A375 (cell line): ENCODE measurements around the gene KCNE2. TPM values are rescaled to one million over a fixed set of nuclear protein-coding genes. Genes with fewer than 3 reads are reported as not detected.

ENCODE experiments used
- total RNA-seq: library from RNA; depleted of rRNA; stranded (reverse); fragments of >200 nt; shearing (Covaris generic); gene quantifications from 2 replicates; pipeline ENCODE4 v1.2.3, GENCODE V29; 2014; rRNA removed

KCNE2 gene, protein sequence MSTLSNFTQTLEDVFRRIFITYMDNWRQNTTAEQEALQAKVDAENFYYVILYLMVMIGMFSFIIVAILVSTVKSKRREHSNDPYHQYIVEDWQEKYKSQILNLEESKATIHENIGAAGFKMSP
- not detected in 2 replicates for total RNA-seq

DNA sequence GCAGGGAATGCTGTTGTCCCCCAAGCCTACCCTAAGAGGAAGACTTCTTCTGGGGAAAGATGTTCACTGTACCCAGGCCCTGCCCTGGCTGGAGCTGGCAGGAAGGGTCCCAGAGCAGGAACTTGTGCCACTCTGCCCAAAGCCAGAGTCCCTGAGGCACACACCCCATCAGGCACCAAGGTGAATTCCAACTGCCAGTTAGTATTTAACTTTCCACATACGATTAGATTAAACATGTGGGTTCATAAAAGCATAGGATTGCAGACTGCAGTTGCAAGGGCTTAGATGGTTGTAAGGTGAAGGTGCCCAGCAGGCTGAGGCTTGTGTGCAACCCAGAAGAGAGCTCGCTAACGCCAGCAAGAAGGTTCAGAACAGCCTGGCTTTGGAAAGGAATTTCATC, at the start of gene KCNE2:
KCNE2 (plus strand) TSS at position 274 of the 400 bp plus-strand sequence. CDS start 6,473 bp downstream, outside the sequence.

DNA sequence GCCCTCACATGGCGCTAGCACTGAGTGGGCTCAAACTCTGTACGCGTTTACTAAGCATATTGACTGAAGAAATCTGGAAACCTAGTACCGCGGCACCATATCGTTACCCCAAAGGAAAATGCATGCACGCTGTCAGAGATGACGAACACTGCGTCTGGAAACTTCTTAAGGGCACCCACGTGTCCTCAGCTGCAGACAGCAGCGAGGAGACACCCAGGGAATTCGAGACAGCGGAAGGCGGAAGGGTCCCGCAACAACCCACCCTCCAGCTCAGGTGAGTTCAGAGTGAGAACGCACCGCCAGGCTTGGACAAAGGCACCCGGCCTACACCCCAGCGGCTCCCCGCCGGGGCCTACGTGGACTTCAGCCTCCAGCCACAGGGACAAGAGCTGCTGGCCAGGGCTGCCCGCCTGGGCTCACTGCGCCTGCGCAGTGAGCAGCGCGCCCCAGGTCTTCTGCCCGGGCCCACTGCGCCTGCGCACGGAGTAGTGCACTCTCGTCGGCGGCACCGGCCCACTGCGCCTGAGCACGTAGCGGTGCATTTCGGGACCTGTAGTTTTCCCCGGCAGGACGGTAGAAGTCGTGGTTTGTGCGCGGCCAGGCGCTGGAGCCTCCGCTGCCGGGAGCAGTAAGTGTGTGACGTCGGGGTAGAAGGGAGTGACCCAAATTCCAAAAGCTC, 11.3 kb downstream of the KCNE2 start, which contains the start of gene SMIM11:
SMIM11 (plus strand) TSS at position 568 of the 679 bp plus-strand sequence. CDS start 3,998 bp downstream, outside the sequence.

Other genes with a start within 250 kb of the KCNE2 start
- 2.8 and 21.0 TPM in 2 replicates for gene SMIM11, start 11.5 kb downstream of the KCNE2 start, total RNA-seq
- gene SMIM34, start 59.9 kb downstream of the KCNE2 start, total RNA-seq: not detected in 2 replicates
- 2.2 and 2.8 TPM in 2 replicates for gene KCNE1, start 148.2 kb downstream of the KCNE2 start, total RNA-seq